NCI-H2196 treated with DMSO at 0.1 percent for 48 hours (cell line): Measurements from ENCODE around the gene TMUB1.

Source experiments
- DNase-seq: peaks from one replicate; lab custom pipeline; 2025; ENCODE audit not compliant: unreplicated experiment; lab: John Stamatoyannopoulos, UW

The TMUB1 gene

DNA sequence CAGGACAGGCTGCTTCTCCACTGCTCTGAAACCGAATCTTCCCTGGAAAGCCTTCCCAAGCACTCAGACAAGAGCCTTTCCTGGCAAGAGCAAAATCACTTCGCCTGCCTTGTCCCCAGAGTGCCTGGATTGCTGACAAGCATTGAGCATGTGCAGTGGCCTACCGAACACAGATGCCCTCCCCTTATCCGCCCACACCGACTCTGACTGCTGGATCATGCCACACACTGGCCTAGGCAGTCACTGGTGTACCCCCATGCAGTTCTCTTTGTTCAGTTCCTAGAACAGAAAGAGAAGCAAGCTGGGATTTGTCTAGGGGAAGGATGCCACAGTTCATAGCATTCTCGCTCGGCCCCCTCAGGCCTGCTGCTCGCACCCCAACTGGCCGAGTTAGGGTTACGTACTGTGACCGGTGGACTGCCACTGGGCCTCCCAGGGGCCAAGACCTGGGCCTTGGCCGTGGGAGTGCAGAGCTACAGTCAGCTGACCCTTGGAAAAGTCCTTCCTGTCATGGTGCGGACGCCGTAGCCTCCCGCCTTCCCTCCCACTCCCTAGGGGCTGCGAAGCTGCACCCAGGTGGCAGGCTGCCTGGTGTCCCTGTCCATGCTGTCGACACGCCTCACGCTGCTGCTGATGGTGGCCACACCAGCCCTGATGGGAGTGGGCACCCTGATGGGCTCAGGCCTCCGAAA lies 48.1 kb downstream of the TMUB1 start:
- DNase-seq, result no peak

DNA sequence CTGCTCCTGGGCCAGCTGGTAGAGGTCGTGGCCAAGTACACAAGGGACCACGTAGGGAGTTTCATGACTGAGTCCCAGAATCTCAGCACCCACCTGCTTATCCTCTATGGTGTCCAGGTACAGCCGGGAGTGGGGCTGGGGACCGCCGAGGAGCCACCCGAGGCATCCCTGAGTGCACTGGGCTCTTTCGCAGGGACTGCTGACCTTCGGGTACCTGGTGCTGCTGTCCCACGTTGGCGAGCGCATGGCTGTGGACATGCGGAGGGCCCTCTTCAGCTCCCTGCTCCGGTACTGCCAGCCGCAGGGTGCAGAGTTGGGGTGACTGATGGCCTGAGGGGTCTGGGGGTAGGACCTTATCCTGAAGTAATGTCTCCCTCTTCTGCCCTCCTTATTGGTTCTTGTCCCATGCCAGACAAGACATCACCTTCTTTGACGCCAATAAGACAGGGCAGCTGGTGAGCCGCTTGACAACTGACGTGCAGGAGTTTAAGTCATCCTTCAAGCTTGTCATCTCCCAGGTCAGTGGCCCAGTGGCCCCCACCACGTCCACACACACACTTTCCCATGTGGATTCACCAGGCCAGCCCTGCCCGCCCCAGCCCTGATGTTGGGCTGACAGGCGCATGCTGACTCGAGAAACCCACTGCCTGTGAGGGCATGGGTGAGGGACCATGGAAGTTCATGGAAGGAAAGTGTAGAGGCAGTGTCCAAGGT lies 48.8 kb downstream of the TMUB1 start:
- no peak for DNase-seq

GRCh38 chr7:151033864-151034249 lies 49.4 kb downstream of the TMUB1 start:
- DNase-seq, result no peak

GRCh38 chr7:151032936-151033863 lies 50.1 kb downstream of the TMUB1 start:
- DNase-seq, result no peak
